ENCODE measurements around the gene MAT1A.

Gene MAT1A

DNA sequence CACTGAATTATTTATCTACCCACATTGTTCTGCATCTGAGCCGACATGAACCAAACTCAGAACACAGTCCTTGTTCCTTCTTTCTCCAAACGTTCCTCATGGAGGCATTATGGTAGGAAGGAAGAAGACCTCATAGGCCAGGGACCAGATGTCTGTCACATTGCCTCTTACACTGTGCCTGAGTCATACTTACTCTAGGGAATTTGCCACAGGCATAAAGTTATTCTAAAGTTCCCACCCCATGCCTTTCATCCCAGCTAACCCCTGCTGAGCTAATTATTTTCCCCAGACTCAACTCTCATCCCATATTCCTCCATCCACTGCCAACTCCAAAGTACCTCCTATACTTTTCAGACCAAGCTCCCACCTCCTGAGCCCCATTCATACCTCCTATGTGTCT, 21.2 kb downstream of the MAT1A start:
- TF ChIP-seq, protein P1, sequence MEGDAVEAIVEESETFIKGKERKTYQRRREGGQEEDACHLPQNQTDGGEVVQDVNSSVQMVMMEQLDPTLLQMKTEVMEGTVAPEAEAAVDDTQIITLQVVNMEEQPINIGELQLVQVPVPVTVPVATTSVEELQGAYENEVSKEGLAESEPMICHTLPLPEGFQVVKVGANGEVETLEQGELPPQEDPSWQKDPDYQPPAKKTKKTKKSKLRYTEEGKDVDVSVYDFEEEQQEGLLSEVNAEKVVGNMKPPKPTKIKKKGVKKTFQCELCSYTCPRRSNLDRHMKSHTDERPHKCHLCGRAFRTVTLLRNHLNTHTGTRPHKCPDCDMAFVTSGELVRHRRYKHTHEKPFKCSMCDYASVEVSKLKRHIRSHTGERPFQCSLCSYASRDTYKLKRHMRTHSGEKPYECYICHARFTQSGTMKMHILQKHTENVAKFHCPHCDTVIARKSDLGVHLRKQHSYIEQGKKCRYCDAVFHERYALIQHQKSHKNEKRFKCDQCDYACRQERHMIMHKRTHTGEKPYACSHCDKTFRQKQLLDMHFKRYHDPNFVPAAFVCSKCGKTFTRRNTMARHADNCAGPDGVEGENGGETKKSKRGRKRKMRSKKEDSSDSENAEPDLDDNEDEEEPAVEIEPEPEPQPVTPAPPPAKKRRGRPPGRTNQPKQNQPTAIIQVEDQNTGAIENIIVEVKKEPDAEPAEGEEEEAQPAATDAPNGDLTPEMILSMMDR (IDR thresholded peaks at IDR 0.05; ENCODE audit: insufficient read depth, low read depth, low read length, missing control alignments): no peak
- no peak overlapping the region for H3K4me3 ChIP-seq (ENCODE audit: low read depth, low read length)
- no peak for DNase-seq (ENCODE audit: low read depth)

DNA sequence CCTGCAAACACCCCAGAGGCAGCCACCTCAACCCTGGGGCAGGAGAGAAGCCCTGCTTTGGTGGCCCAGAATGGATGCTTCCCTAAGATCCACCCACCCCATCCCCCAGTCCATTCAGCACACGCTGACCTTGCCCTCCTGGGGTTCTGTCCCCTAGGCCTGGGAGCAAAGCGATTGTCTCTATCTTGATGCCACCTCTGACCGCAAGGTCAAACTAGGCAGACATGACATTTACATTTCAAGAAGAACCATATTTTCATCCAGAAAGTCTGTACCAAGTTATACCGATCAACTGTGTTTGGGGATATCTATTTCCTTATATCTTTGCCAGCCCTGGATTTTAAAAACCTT, 23.0 kb downstream of the MAT1A start:
- DNase-seq (ENCODE audit: low read depth): no peak
- TF ChIP-seq, protein P1 (IDR thresholded peaks at IDR 0.05; ENCODE audit: insufficient read depth, low read depth, low read length, missing control alignments): no peak
- H3K4me3 ChIP-seq (ENCODE audit: low read depth, low read length): no peak overlapping the region

DNA sequence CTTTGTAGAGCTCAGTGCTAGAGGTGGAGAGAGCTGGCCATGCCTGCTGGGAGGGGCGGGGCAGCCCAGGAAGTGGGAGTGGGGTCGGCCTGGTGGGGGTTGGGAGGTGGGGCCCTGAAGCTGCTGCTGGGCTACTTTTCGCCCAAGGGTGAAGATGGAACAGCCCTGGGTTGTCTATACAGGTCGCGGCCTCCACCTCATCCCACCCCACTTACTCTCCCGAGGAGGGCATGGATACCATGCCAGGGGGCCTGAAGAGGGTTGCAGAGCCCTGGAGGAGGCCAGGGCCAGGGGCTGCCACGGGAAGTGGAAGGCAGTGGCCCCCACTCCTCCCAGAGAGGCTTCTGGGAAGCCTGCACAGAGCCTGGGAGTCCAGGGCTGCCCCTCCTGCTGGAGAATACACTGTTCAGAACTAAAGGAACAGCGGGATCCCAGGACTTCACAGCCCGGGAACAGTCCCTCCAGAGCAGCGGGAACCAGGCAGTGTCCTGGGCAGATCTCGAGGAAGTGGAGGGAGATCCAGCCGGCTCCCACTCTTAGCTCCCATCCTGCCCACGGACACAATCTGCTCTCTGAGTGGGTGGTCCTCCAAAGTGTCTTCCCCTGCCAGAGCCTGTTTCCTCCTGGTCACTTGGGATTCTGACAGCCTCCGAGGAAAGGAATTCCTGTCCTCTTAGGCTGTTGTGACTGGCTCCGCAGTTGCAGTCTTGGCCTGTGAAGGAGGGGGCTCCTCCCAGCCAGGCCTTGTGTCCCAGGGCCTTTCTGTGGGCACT, 23.5 kb downstream of the MAT1A start:
- no peak for DNase-seq (ENCODE audit: low read depth)
- TF ChIP-seq, protein P1 (IDR thresholded peaks at IDR 0.05; ENCODE audit: insufficient read depth, low read depth, low read length, missing control alignments): no peak
- H3K4me3 ChIP-seq (ENCODE audit: low read depth, low read length): no peak overlapping the region

DNA sequence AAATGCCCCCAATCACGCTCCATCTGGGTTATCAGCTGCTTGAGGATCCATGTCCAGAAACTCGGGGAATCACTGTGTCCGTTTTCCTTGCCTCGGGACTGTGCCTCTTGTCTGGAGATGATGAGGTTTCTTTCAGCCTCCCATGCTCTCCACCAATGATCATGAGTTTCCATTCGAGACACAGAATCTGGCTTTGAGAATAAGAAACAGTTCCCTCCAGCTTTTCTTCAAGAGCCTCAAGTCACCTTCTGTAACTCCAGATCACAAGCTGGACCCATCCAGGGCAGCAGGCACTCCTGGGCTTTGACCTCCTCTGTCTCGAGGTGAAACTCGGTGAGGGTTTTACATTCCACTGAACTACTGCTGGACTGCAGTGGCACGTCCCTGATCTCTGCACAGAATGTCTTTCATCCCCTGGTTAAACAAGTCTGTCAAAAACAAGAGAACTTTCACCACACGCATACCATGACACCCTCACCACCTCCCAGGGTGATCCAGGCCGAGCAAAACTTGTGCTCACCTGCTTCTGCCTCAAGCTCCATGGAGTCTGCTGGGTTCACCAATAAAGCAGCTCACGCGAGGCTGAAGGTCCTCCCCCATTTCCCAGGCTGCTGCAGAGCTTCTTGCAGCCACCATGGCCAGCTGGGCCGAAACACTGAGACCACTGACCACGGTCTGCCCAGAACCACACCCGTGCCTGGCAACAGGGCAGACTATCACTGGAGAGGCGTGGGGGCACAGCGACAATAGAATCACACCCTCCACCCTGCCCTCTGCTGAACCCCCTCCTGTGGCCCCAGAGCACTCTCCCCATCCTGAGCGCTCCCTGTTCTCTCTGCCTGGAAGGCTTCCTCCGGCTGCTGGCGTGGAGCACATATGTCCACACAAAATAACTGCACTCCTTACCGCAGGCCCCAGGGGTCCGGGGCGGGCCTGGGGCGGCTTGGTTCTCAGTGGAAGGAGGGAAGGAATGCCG, 25.1 kb downstream of the MAT1A start:
- no peak overlapping the region for H3K4me3 ChIP-seq (ENCODE audit: low read depth, low read length)
- TF ChIP-seq, protein P1 (IDR thresholded peaks at IDR 0.05; ENCODE audit: insufficient read depth, low read depth, low read length, missing control alignments): no peak

DNA sequence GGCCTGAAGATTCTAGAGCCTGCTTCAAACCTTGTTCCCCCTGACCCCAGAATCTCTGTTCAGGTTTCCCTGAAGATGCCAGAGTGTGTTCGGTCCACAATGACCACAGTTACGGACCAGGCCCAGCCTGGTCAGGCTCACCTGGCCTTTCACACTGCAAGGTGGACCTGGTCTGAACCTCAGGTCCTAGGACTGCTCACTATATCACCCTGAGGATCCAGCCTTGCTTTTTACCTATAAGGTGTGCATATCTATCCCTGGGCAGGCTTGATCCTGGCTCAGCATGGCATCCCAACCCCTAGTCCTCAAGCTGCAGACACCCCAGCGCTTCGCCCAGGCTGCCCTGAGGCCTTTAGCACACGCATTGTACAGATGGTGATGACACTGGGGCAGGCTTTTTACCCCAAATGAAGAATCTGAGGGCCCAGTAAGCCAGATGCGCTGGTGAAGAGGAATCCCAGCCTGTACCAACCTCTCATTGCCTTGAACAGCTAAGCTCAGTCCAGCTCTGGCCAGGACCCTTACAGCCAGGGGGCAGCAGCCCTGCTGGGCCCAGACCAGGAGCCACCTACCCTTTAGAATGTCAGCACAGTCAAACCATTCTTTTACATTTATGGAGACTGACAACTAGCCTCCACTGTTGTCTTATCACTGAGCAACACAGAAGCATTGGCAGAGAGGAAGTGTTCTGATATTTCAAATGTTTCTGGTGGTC, 28.0 kb downstream of the MAT1A start:
- no peak overlapping the region for H3K4me3 ChIP-seq (ENCODE audit: low read depth, low read length)
- DNase-seq (ENCODE audit: low read depth): no peak
- TF ChIP-seq, protein P1 (IDR thresholded peaks at IDR 0.05; ENCODE audit: insufficient read depth, low read depth, low read length, missing control alignments): no peak

More for the DNA sequence above, 25.1 kb downstream of the MAT1A start:
- no peak for DNase-seq (ENCODE audit: low read depth)

DNA sequence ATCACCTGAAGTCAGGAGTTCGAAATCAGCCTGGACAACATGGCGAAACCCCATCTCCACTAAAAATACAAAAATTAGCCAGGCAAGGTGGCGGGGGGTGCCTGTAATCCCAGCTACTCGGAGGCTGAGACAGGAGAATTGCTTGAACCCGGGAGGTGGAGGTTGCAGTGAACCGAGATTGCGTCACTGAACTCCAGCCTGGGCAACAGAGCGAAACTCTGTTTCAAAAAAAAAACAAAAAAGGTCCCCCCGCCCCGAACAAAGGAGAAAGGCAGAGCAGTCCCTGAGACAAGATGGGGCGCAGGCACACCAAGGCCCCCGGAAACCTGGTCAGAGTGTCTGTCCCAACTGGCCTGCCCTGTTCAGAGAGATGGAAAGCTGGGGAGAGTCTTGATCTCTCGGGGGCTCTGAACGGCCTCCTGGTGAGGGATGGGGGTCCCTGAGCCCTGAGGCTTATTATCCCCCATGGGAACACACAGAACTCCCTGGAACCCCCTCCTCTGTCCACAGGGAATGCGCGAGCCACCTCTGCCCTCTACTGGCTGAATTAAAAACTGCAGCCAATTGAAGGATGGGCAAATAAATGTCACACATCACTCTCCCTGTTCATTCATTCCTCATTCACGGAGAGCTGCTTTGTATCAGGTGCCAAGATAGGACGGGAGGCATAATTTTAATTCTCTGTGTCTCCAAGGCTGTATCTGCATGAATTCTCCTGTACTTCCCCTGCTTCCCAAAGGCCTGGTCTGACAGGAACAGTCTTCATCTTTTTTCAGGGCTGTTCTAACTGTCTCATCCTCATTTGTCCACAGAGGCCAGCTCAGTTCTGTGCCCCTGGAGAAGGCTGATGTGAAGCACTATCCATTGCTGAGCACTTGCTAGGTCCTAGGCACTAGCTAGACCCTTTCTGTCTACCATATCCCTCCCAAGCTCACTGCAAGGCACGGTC, 28.9 kb downstream of the MAT1A start:
- TF ChIP-seq, protein P1 (IDR thresholded peaks at IDR 0.05; ENCODE audit: insufficient read depth, low read depth, low read length, missing control alignments): peak; percentile 85
- H3K4me3 ChIP-seq (ENCODE audit: low read depth, low read length): no peak overlapping the region
- DNase-seq (ENCODE audit: low read depth): peak; percentile 36

All from GM12865 (cell line).